ENCODE results near the gene FAM168A.

GRCh38 chr11:73591743-73592142 lies 6.2 kb downstream of the FAM168A start:
- TF ChIP-seq ZNF416 (CRISPR knock-in tag; IDR thresholded peaks at IDR 0.05), result no peak
- TF ChIP-seq CTCF (IDR thresholded peaks at IDR 0.05), result no peak
